ENCODE measurements around the gene SUFU. TPM values are rescaled to one million over a fixed set of nuclear protein-coding genes. Genes with fewer than 3 reads are reported as not detected.

The SUFU gene
- total and polyA plus RNA-seq, 2 of the 4 experiments (the other 2 are of a cell fraction): 2.2 to 11.0 TPM

DNA sequence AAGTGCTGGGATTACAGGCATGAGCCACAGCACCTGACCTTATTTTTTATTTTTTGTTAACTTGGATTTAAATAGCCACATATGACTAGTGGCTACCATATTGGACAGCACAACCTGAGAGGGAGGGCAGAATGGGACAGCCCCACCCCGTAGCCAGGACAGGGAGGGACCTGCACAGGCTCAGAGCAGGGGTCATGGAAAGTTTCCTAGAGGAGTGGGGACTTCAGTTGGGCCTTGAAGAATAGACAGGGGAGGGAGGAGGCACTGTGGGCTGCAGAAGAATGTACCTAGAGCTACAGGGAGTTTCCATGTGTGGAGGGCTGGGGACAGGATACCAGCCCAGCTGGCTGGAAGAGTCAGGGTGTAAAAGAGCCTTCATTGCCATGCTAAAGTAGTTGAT lies 149.3 kb downstream of the SUFU start:
- Histone ChIP-seq H3K36me3 (ENCODE audit: control insufficient read depth, insufficient read depth, low read length) (peaks cover 66% of the 10 kb centered on the region), H2BK15ac (ENCODE audit: low read depth, low read length) (no peak overlapping the region), H3K79me1 (ENCODE audit: low read depth in 1 of 2, low read length in 2 of 2) (peaks cover 10 to 93% of the 10 kb centered on the region in 2 experiments; a peak in 3 of 4 replicates), H3K27ac (ENCODE audit: insufficient read depth, low read length) (no peak overlapping the region), H4K91ac (ENCODE audit: insufficient read depth, low read depth, low read length) (no peak overlapping the region), H3K9ac (ENCODE audit: low read depth, low read length) (no peak overlapping the region), H3K27me3 (ENCODE audit: control insufficient read depth, insufficient read depth, low read length) (no peaks in the 10 kb centered on the region), H3K4ac (ENCODE audit: low read depth, low read length) (no peak overlapping the region), H3K9me3 (ENCODE audit: control insufficient read depth, insufficient read depth, low read length) (no peaks in the 10 kb centered on the region), H2AK9ac (replicated peaks; ENCODE audit: low read depth, low read length, poor library complexity) (no peak overlapping the region), H3K56ac (ENCODE audit: extremely low read depth, insufficient read depth, low read length) (no peak overlapping the region), H3K18ac (ENCODE audit: low read depth, low read length) (no peak overlapping the region), H2BK5ac (ENCODE audit: low read depth, low read length, poor library complexity, severe bottlenecking) (no peak overlapping the region), H4K5ac (ENCODE audit: low read depth, low read length) (no peak overlapping the region), H4K8ac (ENCODE audit: low read depth in 2 of 2, low read length in 2 of 2) (no peak overlapping the region), H2AFZ (replicated peaks; ENCODE audit: low read length, poor library complexity) (no peak overlapping the region), H4K20me1 (ENCODE audit: insufficient read depth, low read length) (peaks cover 95% of the 10 kb centered on the region), H2BK120ac (ENCODE audit: low read depth, low read length) (no peak overlapping the region), H3K4me3 (ENCODE audit: insufficient read depth, low read depth, low read length) (no peak overlapping the region), H3K4me1 (ENCODE audit: control insufficient read depth, insufficient read depth, low read length) (peaks cover 28% of the 10 kb centered on the region), H3K14ac (replicated peaks; ENCODE audit: low read depth, low read length) (no peak overlapping the region), H3K4me2 (ENCODE audit: low read depth, low read length) (no peak overlapping the region), H2AK5ac (ENCODE audit: low read depth, low read length) (no peak overlapping the region), H3K23ac (ENCODE audit: low read depth, low read length) (no peak overlapping the region; the same call in 1 of the 2 replicates), H3K9me1 (ENCODE audit: insufficient read depth, low read length) (peaks cover 43% of the 10 kb centered on the region), H2BK20ac (ENCODE audit: low read depth, low read length) (no peak overlapping the region)
- dilution Hi-C loops (cut with HindIII; ENCODE audit: low sequenced_read_pairs, unreplicated experiment) (no loop called here), in situ Hi-C loops (cut with MboI; ENCODE audit: low sequenced_read_pairs) (no loop called here), intact Hi-C loops (cut with micrococcal nuclease) (no loop called here)
- no CpG with 5 or more reads among the region's 1 CpG for WGBS, 2 experiments (ENCODE audit: extremely low coverage in 2 of 2, insufficient read length in 1 of 2)
- no TSS peak for BruUV-seq (replicated peaks)
- no peak for DNase-seq
- ChIA-PET CTCF (no interaction called here), POLR2A (ENCODE audit: unreplicated experiment) (no interaction called here)
- TF ChIP-seq POLR2A (IDR thresholded peaks at IDR 0.05; ENCODE audit: low read depth, low read length): no peak
- no peak for TF ChIP-seq SMC3 (IDR thresholded peaks at IDR 0.05; ENCODE audit: low read depth, low read length)
- TF ChIP-seq FOS (IDR thresholded peaks at IDR 0.05; ENCODE audit: low read depth, low read length): no peak
- no peak for TF ChIP-seq RCOR1 (IDR thresholded peaks at IDR 0.05; ENCODE audit: insufficient replicate concordance, low read length)
- no peak for TF ChIP-seq MAFK (IDR thresholded peaks at IDR 0.05; ENCODE audit: low read depth, low read length)
- TF ChIP-seq NFE2L2 (IDR thresholded peaks at IDR 0.05; ENCODE audit: low read depth, low read length): no peak
- TF ChIP-seq, protein P1, sequence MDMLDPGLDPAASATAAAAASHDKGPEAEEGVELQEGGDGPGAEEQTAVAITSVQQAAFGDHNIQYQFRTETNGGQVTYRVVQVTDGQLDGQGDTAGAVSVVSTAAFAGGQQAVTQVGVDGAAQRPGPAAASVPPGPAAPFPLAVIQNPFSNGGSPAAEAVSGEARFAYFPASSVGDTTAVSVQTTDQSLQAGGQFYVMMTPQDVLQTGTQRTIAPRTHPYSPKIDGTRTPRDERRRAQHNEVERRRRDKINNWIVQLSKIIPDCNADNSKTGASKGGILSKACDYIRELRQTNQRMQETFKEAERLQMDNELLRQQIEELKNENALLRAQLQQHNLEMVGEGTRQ (IDR thresholded peaks at IDR 0.05; ENCODE audit: low read depth, low read length): no peak
- no peak for TF ChIP-seq CEBPB (IDR thresholded peaks at IDR 0.05; ENCODE audit: low read depth, low read length)
- TF ChIP-seq CHD1 (IDR thresholded peaks at IDR 0.05; ENCODE audit: low read depth, low read length): no peak
- TF ChIP-seq RFX5 (IDR thresholded peaks at IDR 0.05; ENCODE audit: low read depth, low read length): no peak
- TF ChIP-seq, protein P2, sequence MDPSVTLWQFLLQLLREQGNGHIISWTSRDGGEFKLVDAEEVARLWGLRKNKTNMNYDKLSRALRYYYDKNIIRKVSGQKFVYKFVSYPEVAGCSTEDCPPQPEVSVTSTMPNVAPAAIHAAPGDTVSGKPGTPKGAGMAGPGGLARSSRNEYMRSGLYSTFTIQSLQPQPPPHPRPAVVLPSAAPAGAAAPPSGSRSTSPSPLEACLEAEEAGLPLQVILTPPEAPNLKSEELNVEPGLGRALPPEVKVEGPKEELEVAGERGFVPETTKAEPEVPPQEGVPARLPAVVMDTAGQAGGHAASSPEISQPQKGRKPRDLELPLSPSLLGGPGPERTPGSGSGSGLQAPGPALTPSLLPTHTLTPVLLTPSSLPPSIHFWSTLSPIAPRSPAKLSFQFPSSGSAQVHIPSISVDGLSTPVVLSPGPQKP (IDR thresholded peaks at IDR 0.05; ENCODE audit: borderline replicate concordance, low read depth, low read length): no peak
- TF ChIP-seq, protein P3, sequence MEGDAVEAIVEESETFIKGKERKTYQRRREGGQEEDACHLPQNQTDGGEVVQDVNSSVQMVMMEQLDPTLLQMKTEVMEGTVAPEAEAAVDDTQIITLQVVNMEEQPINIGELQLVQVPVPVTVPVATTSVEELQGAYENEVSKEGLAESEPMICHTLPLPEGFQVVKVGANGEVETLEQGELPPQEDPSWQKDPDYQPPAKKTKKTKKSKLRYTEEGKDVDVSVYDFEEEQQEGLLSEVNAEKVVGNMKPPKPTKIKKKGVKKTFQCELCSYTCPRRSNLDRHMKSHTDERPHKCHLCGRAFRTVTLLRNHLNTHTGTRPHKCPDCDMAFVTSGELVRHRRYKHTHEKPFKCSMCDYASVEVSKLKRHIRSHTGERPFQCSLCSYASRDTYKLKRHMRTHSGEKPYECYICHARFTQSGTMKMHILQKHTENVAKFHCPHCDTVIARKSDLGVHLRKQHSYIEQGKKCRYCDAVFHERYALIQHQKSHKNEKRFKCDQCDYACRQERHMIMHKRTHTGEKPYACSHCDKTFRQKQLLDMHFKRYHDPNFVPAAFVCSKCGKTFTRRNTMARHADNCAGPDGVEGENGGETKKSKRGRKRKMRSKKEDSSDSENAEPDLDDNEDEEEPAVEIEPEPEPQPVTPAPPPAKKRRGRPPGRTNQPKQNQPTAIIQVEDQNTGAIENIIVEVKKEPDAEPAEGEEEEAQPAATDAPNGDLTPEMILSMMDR (conservative IDR thresholded peaks at IDR 0.05; ENCODE audit: low read depth, low read length): no peak
- no peak for TF ChIP-seq BHLHE40 (IDR thresholded peaks at IDR 0.05; ENCODE audit: low read depth, low read length)
- no peak for TF ChIP-seq RAD21 (IDR thresholded peaks at IDR 0.05; ENCODE audit: low read length)
- no peak for TF ChIP-seq MAZ (IDR thresholded peaks at IDR 0.05; ENCODE audit: borderline replicate concordance, low read depth, low read length)
- TF ChIP-seq MXI1 (IDR thresholded peaks at IDR 0.05; ENCODE audit: borderline replicate concordance, low read depth, low read length): no peak
- no peak for ATAC-seq (ENCODE audit: low read depth)

Data from IMR-90 (cell line).